GM21360 (cell line): Measurements from ENCODE around the gene GFER.
A peak's percentile ranks its signal among the peaks of the same experiment; 100 is the strongest.
"Not testable (repeated sequence)": the region's sequence is repeated elsewhere in the genome, so short reads cannot be mapped to it uniquely, and the experiment has no call there.

Source experiments
- ATAC-seq: cut with Tn5 transposase; IDR thresholded peaks from one replicate; pipeline ENCODE4 v1.9.1; 2021; ENCODE audit warnings: mild to moderate bottlenecking, moderate library complexity; ENCODE audit not compliant: unreplicated experiment

The GFER gene

DNA sequence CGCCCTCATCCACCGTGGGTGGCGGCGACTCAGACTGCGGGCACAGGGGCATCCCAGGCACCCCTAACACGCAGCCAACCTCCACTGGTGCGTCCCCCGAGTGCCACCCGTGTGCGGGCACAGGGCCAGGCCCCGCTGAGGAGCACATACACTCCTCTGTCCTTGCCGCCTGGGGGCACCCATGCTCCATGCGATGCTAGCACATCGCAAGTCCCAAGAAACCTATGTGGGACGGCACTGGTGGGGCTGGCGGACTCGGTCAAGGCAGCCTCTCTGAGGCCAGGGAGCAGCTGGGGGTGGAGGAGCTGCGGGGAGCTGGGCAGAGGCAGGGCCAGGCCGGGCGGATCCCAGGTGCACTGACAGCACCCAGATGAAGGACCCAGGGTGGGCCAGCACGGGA, 21.7 kb downstream of the GFER start:
- no peak for ATAC-seq

- ATAC-seq: no peak
Observed at GRCh38 chr16:2006317-2006716, 22.3 kb downstream of the GFER start.

- no peak for ATAC-seq
Observed at GRCh38 chr16:2007081-2007836, 23.3 kb downstream of the GFER start.

GRCh38 chr16:2008009-2008526, 24.1 kb downstream of the GFER start:
- ATAC-seq: no peak

DNA sequence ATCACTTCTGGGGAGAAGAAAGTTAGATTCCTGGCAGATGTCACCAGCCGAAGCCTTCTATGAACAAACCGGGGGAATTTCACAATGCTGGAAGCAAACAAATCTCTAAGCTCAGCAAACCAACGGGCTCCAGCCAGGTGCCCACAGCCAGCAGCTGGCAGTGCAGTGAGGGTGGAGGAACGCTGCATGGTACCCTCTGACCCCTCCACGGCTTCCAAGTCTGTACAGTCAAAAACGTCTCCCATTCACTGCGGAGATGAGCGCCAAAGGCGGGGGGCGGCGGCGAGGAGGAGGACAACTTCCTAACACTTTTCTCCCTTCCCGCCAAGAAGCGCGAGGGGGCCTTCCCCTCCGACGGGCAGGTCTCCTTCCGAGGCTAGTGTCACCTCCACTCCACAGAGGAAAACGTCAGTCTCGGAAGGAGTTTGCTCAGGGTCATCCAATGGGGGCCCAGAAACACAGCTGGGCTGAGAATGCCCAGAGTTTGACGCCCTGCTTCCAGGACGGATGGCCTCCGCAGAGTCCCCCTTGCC, 24.7 kb downstream of the GFER start:
- no peak for ATAC-seq

- ATAC-seq: peak; percentile 29
Observed at GRCh38 chr16:2009164-2009711, 25.2 kb downstream of the GFER start.

DNA sequence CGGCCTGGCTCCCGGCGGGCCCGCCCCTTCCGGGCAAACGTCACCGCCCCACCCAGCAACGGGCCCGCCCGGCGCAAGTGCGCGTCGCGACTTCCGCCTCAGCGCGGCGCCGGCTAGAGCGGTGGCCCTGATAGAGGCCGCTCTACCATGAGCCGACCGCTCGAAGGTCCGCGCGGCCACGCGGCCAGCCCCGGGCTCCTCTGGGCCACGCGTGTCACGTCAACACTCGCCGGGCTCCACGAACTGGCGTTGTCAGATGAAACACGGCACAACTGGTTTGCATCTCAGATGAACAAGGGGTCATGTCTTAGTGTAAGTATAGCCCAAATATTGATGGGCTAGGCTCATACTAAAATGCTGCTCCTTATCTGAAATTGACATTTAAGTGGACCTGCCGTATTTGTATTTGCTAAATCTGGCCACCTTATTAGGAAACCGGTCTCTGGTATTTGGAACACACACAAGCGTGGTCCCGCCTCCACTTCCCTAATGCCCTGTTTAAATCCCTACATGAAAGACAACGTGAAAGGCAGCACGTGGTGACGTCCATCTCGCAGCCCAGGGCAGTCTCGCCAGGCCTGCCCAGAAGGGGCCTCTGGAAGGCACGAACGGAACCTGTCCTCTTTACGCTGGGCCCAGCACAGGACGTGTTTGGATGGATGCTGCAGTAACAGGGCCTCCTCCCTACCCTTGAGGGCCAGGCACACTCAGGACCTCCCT, 26.0 kb downstream of the GFER start, which contains the start of gene ZNF598:
TSS of gene ZNF598 (minus strand) at position 31 of the 720 bp plus-strand sequence.
- peak; percentile 82 for ATAC-seq

DNA sequence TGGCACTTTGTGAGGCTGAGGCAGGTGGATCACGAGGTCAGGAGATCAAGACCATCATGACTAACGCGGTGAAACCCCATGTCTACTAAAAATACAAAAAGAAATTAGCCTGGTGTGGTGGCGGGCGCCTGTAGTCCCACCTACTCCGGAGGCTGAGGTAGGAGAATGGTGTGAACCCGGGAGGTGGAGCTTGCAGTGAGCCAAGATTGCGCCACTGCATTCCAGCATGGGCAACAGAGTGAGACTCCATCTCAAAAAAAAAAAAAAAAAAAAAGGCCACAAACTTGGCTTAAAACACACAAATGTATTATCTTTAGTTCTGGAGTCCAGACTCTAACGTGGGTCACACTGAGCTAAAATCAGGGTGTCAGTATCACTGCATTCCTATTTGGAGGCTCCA, 27.7 kb downstream of the GFER start:
- ATAC-seq: not testable (repeated sequence)

DNA sequence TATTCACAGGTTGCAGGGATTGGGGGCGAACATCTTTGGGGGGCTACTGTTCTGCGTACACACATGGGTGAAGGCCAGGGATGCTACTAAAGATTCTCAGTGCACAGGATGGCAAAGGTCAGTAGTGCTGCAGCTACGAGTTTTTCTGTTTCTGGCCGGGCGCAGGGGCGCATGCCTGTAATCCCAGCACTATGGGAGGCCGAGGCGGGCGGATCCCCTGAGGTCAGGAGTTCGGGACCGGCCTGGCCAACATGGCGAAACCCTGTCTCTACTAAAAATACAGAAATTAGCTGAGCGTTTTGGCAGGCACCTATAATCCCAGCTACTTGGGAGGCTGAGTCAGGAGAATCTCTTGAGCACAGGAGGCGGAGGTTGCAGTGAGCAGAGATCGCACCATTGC, 29.5 kb downstream of the GFER start:
- ATAC-seq: no peak

DNA sequence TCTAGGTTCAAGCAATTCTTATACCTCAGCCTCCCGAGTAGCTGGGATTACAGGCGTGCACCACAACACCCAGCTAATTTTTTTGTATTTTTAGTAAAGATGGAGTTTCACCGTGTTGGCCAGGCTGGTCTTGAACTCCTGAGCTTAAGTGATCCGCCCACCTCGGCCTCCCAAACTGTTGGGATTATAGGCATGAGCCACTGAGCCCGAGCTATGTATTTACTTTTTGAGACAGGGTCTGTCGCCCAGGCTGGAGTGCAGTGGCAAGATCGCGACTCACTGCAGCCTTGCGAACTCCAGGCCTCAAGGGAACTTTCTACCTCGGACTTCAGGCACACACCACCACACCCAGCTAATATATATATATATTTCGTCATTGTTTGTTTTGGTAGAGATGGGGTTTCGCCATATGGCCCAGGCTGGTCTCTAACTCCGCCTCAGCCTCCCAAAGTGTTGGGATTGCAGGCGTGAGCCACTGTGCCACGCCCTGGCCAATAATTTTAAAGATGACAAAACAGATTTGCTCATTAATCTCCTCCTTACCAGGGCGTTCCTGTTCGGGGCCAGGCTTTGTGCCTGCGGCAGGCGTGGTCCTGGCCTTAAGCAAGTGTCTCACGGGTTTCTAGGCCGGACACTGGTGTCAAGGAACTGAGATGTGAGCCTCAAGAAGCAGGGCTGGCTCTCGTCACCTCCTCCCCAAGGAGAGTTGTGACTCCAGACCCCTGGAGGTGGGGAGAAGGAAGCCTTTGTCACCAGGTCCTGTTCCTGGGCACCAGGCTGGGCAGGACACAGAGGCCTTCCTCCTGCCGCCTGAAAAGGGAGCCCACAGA, 31.3 kb downstream of the GFER start:
- no peak for ATAC-seq

DNA sequence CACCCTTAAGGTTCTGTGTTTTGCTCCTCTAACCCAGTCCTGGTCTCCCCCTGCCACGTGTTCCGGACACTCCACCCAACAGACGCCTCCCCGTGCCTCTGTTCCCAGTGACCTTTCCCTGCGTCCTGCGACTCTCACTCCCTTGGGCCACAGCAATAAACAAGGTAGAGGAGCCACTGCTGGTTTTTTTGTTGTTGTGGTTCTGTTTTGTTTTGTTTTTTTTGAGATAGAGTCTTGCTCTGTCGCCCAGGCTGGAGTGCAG, 31.9 kb downstream of the GFER start:
- no peak for ATAC-seq

DNA sequence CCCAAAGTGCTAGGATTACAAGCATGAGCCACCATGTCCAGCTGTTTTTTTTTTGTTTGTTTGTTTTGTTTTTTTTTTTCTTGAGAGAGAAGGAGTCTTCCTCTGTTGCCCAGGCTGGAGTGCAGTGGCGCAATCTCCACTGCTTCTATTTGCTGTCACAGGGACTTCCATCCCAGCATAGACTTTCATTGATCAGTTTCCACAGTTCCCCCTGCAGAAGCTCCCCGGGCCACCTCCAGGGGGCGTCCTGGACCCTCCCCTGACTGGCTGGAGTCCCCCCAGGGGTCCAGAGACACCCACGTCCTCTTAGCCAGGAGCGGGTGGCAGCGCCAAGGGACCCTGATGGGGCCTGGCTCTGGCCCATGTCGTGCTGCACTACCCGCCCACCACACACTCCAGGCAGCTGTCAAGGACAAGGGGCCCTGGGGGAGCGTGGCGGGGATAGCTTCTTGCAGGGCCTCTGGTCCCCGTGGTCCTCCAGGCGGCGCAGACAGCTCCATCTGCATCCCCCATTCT, 32.5 kb downstream of the GFER start:
- no peak for ATAC-seq

GRCh38 chr16:2019518-2019920, 35.5 kb downstream of the GFER start, which contains the start of gene NPW:
Gene NPW, plus strand, starts transcription at chr16:2019785.
- no peak for ATAC-seq

DNA sequence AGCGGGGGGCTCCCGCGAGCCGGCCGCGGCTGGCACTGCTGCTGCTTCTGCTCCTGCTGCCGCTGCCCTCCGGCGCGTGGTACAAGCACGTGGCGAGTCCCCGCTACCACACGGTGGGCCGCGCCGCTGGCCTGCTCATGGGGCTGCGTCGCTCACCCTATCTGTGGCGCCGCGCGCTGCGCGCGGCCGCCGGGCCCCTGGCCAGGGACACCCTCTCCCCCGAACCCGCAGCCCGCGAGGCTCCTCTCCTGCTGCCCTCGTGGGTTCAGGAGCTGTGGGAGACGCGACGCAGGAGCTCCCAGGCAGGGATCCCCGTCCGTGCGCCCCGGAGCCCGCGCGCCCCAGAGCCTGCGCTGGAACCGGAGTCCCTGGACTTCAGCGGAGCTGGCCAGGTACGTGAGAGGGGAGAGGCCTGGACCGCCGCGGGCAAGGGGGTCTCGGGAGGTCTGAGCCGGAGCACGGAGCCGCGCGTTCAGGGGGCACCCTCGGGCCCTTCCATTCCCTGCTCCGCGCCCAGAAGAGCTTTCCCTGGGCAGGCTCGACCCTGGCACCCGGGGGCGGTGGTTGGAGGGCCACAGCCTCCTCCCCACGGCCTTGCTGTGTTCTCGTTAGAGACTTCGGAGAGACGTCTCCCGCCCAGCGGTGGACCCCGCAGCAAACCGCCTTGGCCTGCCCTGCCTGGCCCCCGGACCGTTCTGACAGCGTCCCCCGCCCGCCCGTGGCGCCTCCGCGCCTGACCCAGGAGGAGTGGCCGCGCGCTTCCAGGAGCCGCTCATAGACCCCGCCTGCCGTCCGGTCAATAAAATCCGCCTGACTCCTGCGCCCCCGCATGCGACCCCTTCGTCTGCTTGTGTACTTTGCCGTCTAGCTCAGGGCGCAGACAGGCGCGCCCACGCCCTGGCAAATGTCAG, 36.2 kb downstream of the GFER start:
- ATAC-seq: no peak

DNA sequence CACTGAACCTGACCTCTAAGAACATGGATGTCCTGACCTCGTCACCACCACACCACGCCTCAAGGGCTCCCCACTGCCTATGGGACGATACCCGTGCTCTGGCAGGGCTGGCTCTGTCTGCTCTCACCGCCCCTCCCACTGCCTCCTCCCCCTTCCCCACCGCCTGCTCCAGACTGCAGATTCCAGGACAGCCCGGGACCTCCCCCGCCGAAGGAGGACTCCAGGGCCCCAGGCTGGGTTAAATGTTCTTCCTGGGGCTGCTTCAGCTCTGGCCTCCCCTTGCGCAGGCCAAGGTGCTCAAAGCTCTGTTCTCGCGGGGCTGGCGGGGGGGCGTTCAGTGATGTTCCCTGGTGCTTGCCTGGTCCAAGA, 38.7 kb downstream of the GFER start:
- peak; percentile 14 for ATAC-seq

DNA sequence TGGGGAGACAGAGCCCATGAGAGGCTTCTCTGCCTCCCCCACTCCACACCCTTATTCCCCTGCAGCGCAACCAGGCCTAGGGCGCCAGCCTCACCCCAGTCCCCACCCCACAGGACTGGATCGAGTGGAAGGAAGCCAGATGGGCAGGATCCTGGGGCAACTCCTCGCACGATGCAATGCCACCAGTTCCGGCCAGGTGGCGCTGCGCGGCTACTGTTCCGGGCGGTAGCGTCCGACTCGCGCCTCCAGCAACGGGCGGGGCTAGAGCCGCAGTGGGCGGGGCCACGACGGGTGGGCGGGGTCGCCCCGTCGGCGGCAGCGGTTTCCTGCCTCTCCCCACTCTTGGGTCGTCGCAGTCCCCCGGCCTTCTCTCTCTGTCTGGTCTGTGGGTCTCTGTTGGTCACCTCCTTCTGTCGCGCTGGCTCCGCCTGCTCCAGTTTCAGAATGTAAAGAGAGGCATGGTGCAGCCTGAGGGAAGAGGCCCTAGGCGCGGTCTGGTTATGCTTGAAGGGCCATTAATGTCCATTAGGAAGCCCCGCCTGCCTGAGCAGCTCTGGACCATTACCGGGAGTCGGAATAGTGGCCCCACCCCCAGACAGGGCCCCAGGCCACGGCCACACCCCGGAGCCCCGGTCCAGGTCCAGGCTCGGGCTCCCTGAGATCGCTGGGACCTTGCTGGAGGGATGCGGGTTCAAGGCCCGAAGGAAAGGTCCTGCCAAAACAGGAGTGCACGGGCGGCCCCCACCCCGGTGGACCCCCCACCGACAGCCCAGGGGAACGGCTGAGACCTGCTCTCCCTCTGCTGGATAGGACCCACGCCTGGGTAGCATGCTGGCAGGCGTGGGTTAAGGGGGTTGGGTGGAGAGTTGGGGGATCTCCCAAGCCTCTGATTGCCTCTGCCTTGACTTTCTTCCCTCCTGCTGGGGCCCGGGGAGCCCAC, 39.4 kb downstream of the GFER start:
- ATAC-seq: peak; percentile 62

GRCh38 chr16:2024032-2024420, 40.0 kb downstream of the GFER start:
- no peak for ATAC-seq

GRCh38 chr16:2025251-2025650, 41.3 kb downstream of the GFER start:
- no peak for ATAC-seq
